ENCODE data around the gene PIBF1.

The PIBF1 gene

DNA sequence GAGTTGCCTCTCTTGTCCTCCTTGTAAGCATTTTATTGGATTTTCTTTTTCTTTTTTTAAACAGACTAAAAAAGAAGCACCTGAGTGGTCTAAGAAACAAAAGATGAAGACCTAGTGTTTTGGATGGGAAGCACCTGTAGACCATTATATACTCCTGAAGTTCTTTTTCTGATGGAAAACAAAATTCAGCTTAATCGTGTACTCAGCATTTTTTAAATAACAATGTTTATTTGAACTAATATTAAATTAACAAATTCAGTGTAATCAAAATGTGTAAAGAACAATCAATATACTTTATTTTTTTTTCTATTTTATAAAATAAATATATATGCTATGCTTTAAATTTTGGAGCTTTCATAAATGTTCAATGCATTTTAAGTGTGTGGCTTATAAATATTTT, 233.9 kb downstream of the PIBF1 start:
- no peak for TF ChIP-seq SPI1 (IDR thresholded peaks at IDR 0.05; ENCODE audit: borderline replicate concordance, low read depth)
- TF ChIP-seq, protein P1, sequence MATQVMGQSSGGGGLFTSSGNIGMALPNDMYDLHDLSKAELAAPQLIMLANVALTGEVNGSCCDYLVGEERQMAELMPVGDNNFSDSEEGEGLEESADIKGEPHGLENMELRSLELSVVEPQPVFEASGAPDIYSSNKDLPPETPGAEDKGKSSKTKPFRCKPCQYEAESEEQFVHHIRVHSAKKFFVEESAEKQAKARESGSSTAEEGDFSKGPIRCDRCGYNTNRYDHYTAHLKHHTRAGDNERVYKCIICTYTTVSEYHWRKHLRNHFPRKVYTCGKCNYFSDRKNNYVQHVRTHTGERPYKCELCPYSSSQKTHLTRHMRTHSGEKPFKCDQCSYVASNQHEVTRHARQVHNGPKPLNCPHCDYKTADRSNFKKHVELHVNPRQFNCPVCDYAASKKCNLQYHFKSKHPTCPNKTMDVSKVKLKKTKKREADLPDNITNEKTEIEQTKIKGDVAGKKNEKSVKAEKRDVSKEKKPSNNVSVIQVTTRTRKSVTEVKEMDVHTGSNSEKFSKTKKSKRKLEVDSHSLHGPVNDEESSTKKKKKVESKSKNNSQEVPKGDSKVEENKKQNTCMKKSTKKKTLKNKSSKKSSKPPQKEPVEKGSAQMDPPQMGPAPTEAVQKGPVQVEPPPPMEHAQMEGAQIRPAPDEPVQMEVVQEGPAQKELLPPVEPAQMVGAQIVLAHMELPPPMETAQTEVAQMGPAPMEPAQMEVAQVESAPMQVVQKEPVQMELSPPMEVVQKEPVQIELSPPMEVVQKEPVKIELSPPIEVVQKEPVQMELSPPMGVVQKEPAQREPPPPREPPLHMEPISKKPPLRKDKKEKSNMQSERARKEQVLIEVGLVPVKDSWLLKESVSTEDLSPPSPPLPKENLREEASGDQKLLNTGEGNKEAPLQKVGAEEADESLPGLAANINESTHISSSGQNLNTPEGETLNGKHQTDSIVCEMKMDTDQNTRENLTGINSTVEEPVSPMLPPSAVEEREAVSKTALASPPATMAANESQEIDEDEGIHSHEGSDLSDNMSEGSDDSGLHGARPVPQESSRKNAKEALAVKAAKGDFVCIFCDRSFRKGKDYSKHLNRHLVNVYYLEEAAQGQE (IDR thresholded peaks at IDR 0.05; ENCODE audit: insufficient replicate concordance, low read depth) = no peak
- TF ChIP-seq, protein P2, sequence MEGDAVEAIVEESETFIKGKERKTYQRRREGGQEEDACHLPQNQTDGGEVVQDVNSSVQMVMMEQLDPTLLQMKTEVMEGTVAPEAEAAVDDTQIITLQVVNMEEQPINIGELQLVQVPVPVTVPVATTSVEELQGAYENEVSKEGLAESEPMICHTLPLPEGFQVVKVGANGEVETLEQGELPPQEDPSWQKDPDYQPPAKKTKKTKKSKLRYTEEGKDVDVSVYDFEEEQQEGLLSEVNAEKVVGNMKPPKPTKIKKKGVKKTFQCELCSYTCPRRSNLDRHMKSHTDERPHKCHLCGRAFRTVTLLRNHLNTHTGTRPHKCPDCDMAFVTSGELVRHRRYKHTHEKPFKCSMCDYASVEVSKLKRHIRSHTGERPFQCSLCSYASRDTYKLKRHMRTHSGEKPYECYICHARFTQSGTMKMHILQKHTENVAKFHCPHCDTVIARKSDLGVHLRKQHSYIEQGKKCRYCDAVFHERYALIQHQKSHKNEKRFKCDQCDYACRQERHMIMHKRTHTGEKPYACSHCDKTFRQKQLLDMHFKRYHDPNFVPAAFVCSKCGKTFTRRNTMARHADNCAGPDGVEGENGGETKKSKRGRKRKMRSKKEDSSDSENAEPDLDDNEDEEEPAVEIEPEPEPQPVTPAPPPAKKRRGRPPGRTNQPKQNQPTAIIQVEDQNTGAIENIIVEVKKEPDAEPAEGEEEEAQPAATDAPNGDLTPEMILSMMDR (IDR thresholded peaks at IDR 0.05; ENCODE audit: insufficient read depth, low read length) = no peak
- TF ChIP-seq POLR2AphosphoS5 (IDR thresholded peaks at IDR 0.05; ENCODE audit: low read depth) = no peak
- TF ChIP-seq GABPA (IDR thresholded peaks at IDR 0.05; ENCODE audit: low read depth) = no peak
- H3K27ac ChIP-seq (replicated peaks) = no peak overlapping the region
- no peak overlapping the region for H3K4me3 ChIP-seq (replicated peaks; ENCODE audit: insufficient read depth, low read length)

DNA sequence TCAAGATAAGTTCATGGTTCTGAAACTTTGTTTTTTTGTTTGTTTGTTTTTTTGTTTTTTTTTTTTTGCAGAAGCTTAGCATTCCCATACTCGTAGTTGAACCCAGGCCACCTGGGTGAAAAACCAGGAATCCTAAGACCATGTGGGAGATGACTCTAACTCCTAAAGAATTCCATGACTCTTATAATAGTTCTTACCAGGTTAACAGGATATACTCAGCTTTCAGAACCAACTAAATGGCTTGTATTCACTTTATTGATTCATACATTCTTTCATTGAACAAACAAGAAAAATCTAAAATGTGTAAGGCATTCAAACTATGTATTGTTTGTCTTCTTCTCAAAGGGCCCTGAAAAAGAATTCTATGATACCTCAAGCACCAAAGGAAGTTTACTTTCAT, 236.4 kb downstream of the PIBF1 start:
- DNase-seq (ENCODE audit: low read depth in 1 of 2, low spot score in 1 of 2) = no peak
- no peak for TF ChIP-seq GABPA (IDR thresholded peaks at IDR 0.05; ENCODE audit: low read depth)
- TF ChIP-seq POLR2AphosphoS5 (IDR thresholded peaks at IDR 0.05; ENCODE audit: low read depth) = no peak
- TF ChIP-seq, protein P2 (IDR thresholded peaks at IDR 0.05; ENCODE audit: insufficient read depth, low read length) = no peak
- TF ChIP-seq, protein P1 (IDR thresholded peaks at IDR 0.05; ENCODE audit: insufficient replicate concordance, low read depth) = no peak
- no peak for TF ChIP-seq SPI1 (IDR thresholded peaks at IDR 0.05; ENCODE audit: borderline replicate concordance, low read depth)
- Histone ChIP-seq H3K27ac (replicated peaks) (no peak overlapping the region), H3K27me3 (ENCODE audit: insufficient read depth, poor library complexity, severe bottlenecking) (no peaks in the 10 kb centered on the region), H3K4me3 (replicated peaks; ENCODE audit: insufficient read depth, low read length) (no peak overlapping the region)

More for the DNA sequence above, 233.9 kb downstream of the PIBF1 start:
- DNase-seq (ENCODE audit: low read depth in 1 of 2, low spot score in 1 of 2) = no peak
- H3K27me3 ChIP-seq (ENCODE audit: insufficient read depth, poor library complexity, severe bottlenecking) = no peaks in the 10 kb centered on the region

DNA sequence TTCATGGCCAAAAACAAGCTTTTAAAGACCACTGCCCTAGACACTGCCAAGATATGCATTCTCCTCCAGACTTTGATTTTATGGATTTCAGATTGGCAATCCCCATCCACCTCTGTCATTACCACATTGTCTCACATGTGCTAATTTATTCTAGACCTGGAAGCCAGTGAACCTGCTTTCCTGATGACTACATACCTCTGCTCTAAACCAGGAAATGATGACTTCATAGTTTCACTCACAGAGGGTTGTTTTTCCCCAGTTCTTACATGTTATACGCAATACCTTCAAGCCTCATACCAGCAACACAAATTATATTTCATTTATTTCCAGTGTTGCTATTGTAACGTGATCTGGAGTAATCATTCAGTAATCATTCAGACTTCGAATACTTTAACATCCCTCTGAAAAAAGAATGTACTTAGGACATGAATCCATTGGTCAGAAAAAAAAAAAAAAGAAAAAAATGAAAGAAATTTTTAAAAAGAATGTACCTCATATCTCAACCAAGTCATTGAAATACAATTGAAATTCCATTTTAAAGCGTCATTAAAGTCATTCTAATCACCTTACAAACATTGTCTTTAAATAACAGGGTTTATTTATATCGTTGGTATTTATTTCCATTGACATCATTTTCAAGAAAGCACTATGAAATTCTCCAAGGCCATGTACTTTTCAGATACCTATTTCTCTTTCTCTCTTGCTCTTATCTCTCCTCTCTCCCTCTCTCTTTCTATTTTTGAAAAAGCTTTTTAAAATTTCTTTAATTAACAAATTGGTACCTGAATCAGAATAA, 243.5 kb downstream of the PIBF1 start:
- no peak overlapping the region for H3K4me3 ChIP-seq (replicated peaks; ENCODE audit: insufficient read depth, low read length)
- TF ChIP-seq, protein P2 (IDR thresholded peaks at IDR 0.05; ENCODE audit: insufficient read depth, low read length) = no peak
- no peak for TF ChIP-seq GABPA (IDR thresholded peaks at IDR 0.05; ENCODE audit: low read depth)
- TF ChIP-seq, protein P1 (IDR thresholded peaks at IDR 0.05; ENCODE audit: insufficient replicate concordance, low read depth) = no peak
- TF ChIP-seq SPI1 (IDR thresholded peaks at IDR 0.05; ENCODE audit: borderline replicate concordance, low read depth) = no peak
- TF ChIP-seq POLR2AphosphoS5 (IDR thresholded peaks at IDR 0.05; ENCODE audit: low read depth) = no peak
- no peak overlapping the region for H3K27ac ChIP-seq (replicated peaks)
- no peaks in the 10 kb centered on the region for H3K27me3 ChIP-seq (ENCODE audit: insufficient read depth, poor library complexity, severe bottlenecking)
- DNase-seq (ENCODE audit: low read depth in 1 of 2, low spot score in 1 of 2) = peak in 1 of 2 experiments; percentile 31

Data from HL-60 (cell line).